Left ventricle myocardium inferior (tissue), 1 donor: ENCODE measurements around the gene VGLL1. TPM values are rescaled to one million over a fixed set of nuclear protein-coding genes. Genes with fewer than 3 reads are reported as not detected.

Experiments
- DNase-seq: peaks from one replicate; pipeline ENCODE4 v3.0.0-alpha.2; 2020
- H3K27ac ChIP-seq: fragments of 200-600 bp; replicated peaks from 2 replicates; pipeline ENCODE4 v1.8.0; 2021
- H3K27me3 ChIP-seq: fragments of 200-600 bp; 2 replicates; pipeline ENCODE4 v1.8.0; 2021; ENCODE audit warnings: low read depth
- H3K36me3 ChIP-seq: fragments of 200-600 bp; 2 replicates; pipeline ENCODE4 v1.8.0; 2021
- H3K4me1 ChIP-seq: fragments of 200-600 bp; 2 replicates; pipeline ENCODE4 v1.8.0; 2021
- H3K4me3 ChIP-seq: fragments of 200-600 bp; 2 replicates; pipeline ENCODE4 v1.8.0; 2021; ENCODE audit warnings: mild to moderate bottlenecking, moderate library complexity
- H3K9me3 ChIP-seq: fragments of 200-600 bp; replicated peaks from 2 replicates; pipeline ENCODE4 v1.8.0; 2021
- CTCF ChIP-seq: fragments of 200-600 bp; IDR thresholded peaks from 2 replicates; pipeline ENCODE4 v1.8.0; 2021; ENCODE audit warnings: antibody characterized with exemption, mild to moderate bottlenecking, borderline replicate concordance
- intact Hi-C: fragments of 100-400 bp; cut with micrococcal nuclease; formaldehyde crosslinking; loops from one replicate; pipeline ENCODE4 v1.11.0; 2022
- total RNA-seq: library from RNA; stranded (reverse); fragmentation: NEBNext Ultra II Directional; extraction: Animal tissue kit (Norgen Biotek cat#: 25700); gene quantifications from one replicate; pipeline ENCODE4 v1.2.1, GENCODE V29; 2021
- donor health status: DM: no; HTN: yes; CAD: no; lungs with severe emphysema.

VGLL1 gene
- total RNA-seq, 1 donor from 2014 or later, result not detected

- no peak overlapping the region for H3K4me3 ChIP-seq
- no peaks in the 10 kb centered on the region for H3K27me3 ChIP-seq
- H3K36me3 ChIP-seq, result no peaks in the 10 kb centered on the region
- intact Hi-C loops, result no loop called here
- TF ChIP-seq CTCF, result no peak
- H3K27ac ChIP-seq, result no peak overlapping the region
- no peaks in the 10 kb centered on the region for H3K4me1 ChIP-seq
- no peak for DNase-seq
- no peaks in the 10 kb centered on the region for H3K9me3 ChIP-seq
Measured at GRCh38 chrX:136588036-136588435, 56.0 kb downstream of the VGLL1 start.

- H3K4me1 ChIP-seq, result no peaks in the 10 kb centered on the region
- no peak for TF ChIP-seq CTCF
- intact Hi-C loops, result no loop called here
- no peaks in the 10 kb centered on the region for H3K36me3 ChIP-seq
- DNase-seq, result no peak
- no peaks in the 10 kb centered on the region for H3K27me3 ChIP-seq
- H3K4me3 ChIP-seq, result no peak overlapping the region
- no peak overlapping the region for H3K27ac ChIP-seq
- H3K9me3 ChIP-seq, result no peaks in the 10 kb centered on the region
Measured at GRCh38 chrX:136589966-136590365, 58.0 kb downstream of the VGLL1 start.

- H3K4me1 ChIP-seq, result no peaks in the 10 kb centered on the region
- TF ChIP-seq CTCF, result no peak
- intact Hi-C loops, result no loop called here
- H3K9me3 ChIP-seq, result no peaks in the 10 kb centered on the region
- no peaks in the 10 kb centered on the region for H3K27me3 ChIP-seq
- no peak for DNase-seq
- H3K36me3 ChIP-seq, result no peaks in the 10 kb centered on the region
- no peak overlapping the region for H3K27ac ChIP-seq
- no peak overlapping the region for H3K4me3 ChIP-seq
Measured at GRCh38 chrX:136597356-136597755, 65.3 kb downstream of the VGLL1 start.

GRCh38 chrX:136597954-136598353 lies 65.9 kb downstream of the VGLL1 start:
- Histone ChIP-seq H3K27ac (no peak overlapping the region), H3K4me3 (no peak overlapping the region), H3K9me3 (no peaks in the 10 kb centered on the region), H3K4me1 (no peaks in the 10 kb centered on the region), H3K27me3 (no peaks in the 10 kb centered on the region), H3K36me3 (no peaks in the 10 kb centered on the region)
- no peak for TF ChIP-seq CTCF
- intact Hi-C loops, result no loop called here
- no peak for DNase-seq

- no peak for TF ChIP-seq CTCF
- Histone ChIP-seq H3K4me1 (no peaks in the 10 kb centered on the region), H3K27ac (no peak overlapping the region), H3K27me3 (no peaks in the 10 kb centered on the region), H3K4me3 (no peak overlapping the region), H3K9me3 (no peaks in the 10 kb centered on the region), H3K36me3 (no peaks in the 10 kb centered on the region)
- DNase-seq, result no peak
- intact Hi-C loops, result no loop called here
Measured at GRCh38 chrX:136598631-136599030, 66.6 kb downstream of the VGLL1 start.

- H3K27ac ChIP-seq, result no peak overlapping the region
- intact Hi-C loops, result no loop called here
- no peak for DNase-seq
- no peaks in the 10 kb centered on the region for H3K9me3 ChIP-seq
- H3K4me1 ChIP-seq, result no peaks in the 10 kb centered on the region
- H3K36me3 ChIP-seq, result no peaks in the 10 kb centered on the region
- no peaks in the 10 kb centered on the region for H3K27me3 ChIP-seq
- no peak for TF ChIP-seq CTCF
- no peak overlapping the region for H3K4me3 ChIP-seq
Measured at GRCh38 chrX:136600059-136600458, 68.0 kb downstream of the VGLL1 start.
